Upper lobe of right lung (tissue), 1 donor: Measurements from ENCODE around the gene SERPINB1. TPM values are rescaled to one million over a fixed set of nuclear protein-coding genes. Genes with fewer than 3 reads are reported as not detected.

ENCODE experiments used
- ATAC-seq: fragments of 200-7000 bp; cut with Tn5 transposase; one replicate; pipeline ENCODE4 v1.9.1; 2020; ENCODE audit warnings: mild to moderate bottlenecking, moderate library complexity
- DNase-seq: peaks from one replicate; pipeline ENCODE4 v3.0.0-alpha.2; 2020
- H3K27ac ChIP-seq: fragments of 200-600 bp; one replicate; pipeline ENCODE4 v1.8.0; 2022
- H3K27me3 ChIP-seq: fragments of 200-600 bp; one replicate; pipeline ENCODE4 v1.8.0; 2022; ENCODE audit warnings: mild to moderate bottlenecking
- H3K36me3 ChIP-seq: fragments of 200-600 bp; one replicate; pipeline ENCODE4 v1.8.0; 2022
- H3K4me1 ChIP-seq: fragments of 200-600 bp; one replicate; pipeline ENCODE4 v1.8.0; 2022
- H3K4me3 ChIP-seq: fragments of 200-600 bp; one replicate; pipeline ENCODE4 v1.8.0; 2022; ENCODE audit warnings: mild to moderate bottlenecking
- H3K9me3 ChIP-seq: fragments of 200-600 bp; one replicate; pipeline ENCODE4 v1.8.0; 2022
- intact Hi-C: fragments of 100-400 bp; cut with DNase I; formaldehyde crosslinking; loops from one replicate; pipeline ENCODE4 v1.11.0; 2022
- total RNA-seq: library from RNA; stranded (reverse); fragmentation: NEBNext Ultra II Directional; extraction: Animal tissue kit (Norgen Biotek cat#: 25700); gene quantifications from one replicate; pipeline ENCODE4 v1.2.1, GENCODE V29; 2021
- TF ChIP-seq, protein P1 (sequence below): fragments of 200-600 bp; IDR thresholded peaks from one replicate; pipeline ENCODE4 v1.8.0; 2022; ENCODE audit warnings: antibody characterized with exemption
- donor health status: DM: no; HTN: yes; CAD: no; lungs with severe emphysema.

The SERPINB1 gene
- total RNA-seq, 1 donor from 2014 or later = 101 TPM

- Histone ChIP-seq H3K4me3 (no peak overlapping the region), H3K27me3 (no peaks in the 10 kb centered on the region), H3K36me3 (no peaks in the 10 kb centered on the region), H3K4me1 (peaks cover 21% of the 10 kb centered on the region), H3K27ac (no peak overlapping the region), H3K9me3 (no peaks in the 10 kb centered on the region)
- ATAC-seq = no peak
- intact Hi-C loops = no loop called here
- no peak for DNase-seq
- TF ChIP-seq, protein P1, sequence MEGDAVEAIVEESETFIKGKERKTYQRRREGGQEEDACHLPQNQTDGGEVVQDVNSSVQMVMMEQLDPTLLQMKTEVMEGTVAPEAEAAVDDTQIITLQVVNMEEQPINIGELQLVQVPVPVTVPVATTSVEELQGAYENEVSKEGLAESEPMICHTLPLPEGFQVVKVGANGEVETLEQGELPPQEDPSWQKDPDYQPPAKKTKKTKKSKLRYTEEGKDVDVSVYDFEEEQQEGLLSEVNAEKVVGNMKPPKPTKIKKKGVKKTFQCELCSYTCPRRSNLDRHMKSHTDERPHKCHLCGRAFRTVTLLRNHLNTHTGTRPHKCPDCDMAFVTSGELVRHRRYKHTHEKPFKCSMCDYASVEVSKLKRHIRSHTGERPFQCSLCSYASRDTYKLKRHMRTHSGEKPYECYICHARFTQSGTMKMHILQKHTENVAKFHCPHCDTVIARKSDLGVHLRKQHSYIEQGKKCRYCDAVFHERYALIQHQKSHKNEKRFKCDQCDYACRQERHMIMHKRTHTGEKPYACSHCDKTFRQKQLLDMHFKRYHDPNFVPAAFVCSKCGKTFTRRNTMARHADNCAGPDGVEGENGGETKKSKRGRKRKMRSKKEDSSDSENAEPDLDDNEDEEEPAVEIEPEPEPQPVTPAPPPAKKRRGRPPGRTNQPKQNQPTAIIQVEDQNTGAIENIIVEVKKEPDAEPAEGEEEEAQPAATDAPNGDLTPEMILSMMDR = no peak
Observed at GRCh38 chr6:2870046-2870636, 28.5 kb upstream of the SERPINB1 start.

DNA sequence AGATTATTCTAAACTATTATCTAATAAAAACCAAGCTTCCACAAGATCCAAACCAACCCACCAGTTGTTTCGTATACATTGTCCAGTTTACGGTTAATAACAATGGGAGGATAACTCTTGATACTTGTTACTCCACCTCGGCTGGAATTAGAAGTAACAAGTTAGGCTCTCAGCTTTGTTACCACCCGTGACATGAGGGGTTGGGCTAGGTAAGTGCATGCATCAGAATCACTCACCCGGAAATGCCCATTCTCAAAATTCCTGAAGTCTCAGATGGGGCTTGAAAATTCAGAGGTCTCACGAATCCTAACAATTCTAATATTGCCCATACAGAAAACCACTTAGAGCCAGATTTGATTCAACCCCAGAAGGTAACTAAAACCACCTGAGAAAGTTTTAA, 27.0 kb upstream of the SERPINB1 start:
- H3K4me3 ChIP-seq = no peak overlapping the region
- intact Hi-C loops = no loop called here
- no peak for ATAC-seq

GRCh38 chr6:2866171-2866846, 24.6 kb upstream of the SERPINB1 start:
- ATAC-seq (no peak), DNase-seq (no peak)
- TF ChIP-seq, protein P1 = no peak
- no peak overlapping the region for H3K4me3 ChIP-seq
- no peaks in the 10 kb centered on the region for H3K27me3 ChIP-seq
- peaks cover 13% of the 10 kb centered on the region for H3K4me1 ChIP-seq
- intact Hi-C loops = no loop called here
- no peaks in the 10 kb centered on the region for H3K36me3 ChIP-seq
- H3K27ac ChIP-seq = no peak overlapping the region
- no peaks in the 10 kb centered on the region for H3K9me3 ChIP-seq

More for the DNA sequence above, 27.0 kb upstream of the SERPINB1 start:
- Histone ChIP-seq H3K36me3 (no peaks in the 10 kb centered on the region), H3K4me1 (peaks cover 13% of the 10 kb centered on the region), H3K27me3 (no peaks in the 10 kb centered on the region), H3K9me3 (no peaks in the 10 kb centered on the region), H3K27ac (no peak overlapping the region)
- TF ChIP-seq, protein P1 = no peak
- no peak for DNase-seq

DNA sequence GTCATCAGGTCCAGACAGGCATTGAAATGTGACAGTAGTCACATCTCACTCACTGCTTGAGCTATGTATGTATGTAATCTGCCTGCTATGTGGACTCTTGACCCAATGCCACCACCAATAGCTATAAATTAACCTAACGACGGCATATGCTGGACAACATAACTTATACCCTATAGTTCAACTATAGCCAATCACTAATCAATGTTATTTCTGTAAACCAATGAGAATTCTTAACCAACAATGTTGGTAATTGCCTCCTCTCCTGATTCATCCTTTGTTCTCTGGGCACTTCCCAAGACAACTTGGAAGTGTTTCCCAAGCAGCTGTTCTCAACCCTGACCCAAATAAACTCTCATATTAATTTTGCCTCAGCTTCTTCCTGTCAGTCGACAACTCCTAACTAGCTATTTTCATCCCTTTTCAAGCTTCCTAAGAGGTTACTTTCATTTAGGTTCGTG, 24.1 kb upstream of the SERPINB1 start:
- Histone ChIP-seq H3K27ac (no peak overlapping the region), H3K4me1 (peaks cover 13% of the 10 kb centered on the region), H3K36me3 (no peaks in the 10 kb centered on the region), H3K27me3 (no peaks in the 10 kb centered on the region), H3K9me3 (no peaks in the 10 kb centered on the region), H3K4me3 (no peak overlapping the region)
- intact Hi-C loops = no loop called here
- ATAC-seq (no peak), DNase-seq (no peak)
- TF ChIP-seq, protein P1 = no peak

GRCh38 chr6:2865270-2865669, 23.6 kb upstream of the SERPINB1 start:
- intact Hi-C loops = no loop called here
- Histone ChIP-seq H3K36me3 (no peaks in the 10 kb centered on the region), H3K27ac (no peak overlapping the region), H3K4me1 (peaks cover 13% of the 10 kb centered on the region), H3K27me3 (no peaks in the 10 kb centered on the region), H3K9me3 (no peaks in the 10 kb centered on the region), H3K4me3 (no peak overlapping the region)
- no peak for DNase-seq
- ATAC-seq = no peak
- TF ChIP-seq, protein P1 = no peak
